ENCODE data around the gene TMEM233. TPM values are rescaled to one million over a fixed set of nuclear protein-coding genes. Genes with fewer than 3 reads are reported as not detected.

TMEM233 gene
- total and polyA plus RNA-seq, 2 experiments from 2014 or later, result 0.24 to 0.71 TPM

GRCh38 chr12:119679490-119679889 lies 85.9 kb downstream of the TMEM233 start:
- Histone ChIP-seq H3K4me3 (no peak overlapping the region), H3K9me2 (ENCODE audit: insufficient read depth) (0 out of 2 replicates have a peak, but pooled peaks cover 4% of the 10 kb centered on the region), H3K27ac (ENCODE audit: low read depth) (no peak overlapping the region), H2AFZ (no peak overlapping the region), H3F3A (replicated peaks; ENCODE audit: low read depth) (0 out of 2 replicates have a peak, but pooled peaks cover 3% of the 10 kb centered on the region), H3K27me3 (ENCODE audit: insufficient read depth) (no peaks in the 10 kb centered on the region), H3K4me2 (no peak overlapping the region), H3K4me1 (ENCODE audit: insufficient read depth) (no peaks in the 10 kb centered on the region), H4K20me1 (replicated peaks; ENCODE audit: insufficient read depth) (peaks cover 17% of the 10 kb centered on the region; the same call in 1 of the 2 replicates), H3K36me3 (ENCODE audit: insufficient read depth) (peaks cover 42% of the 10 kb centered on the region), H3K79me2 (replicated peaks; ENCODE audit: insufficient read depth) (no peaks in the 10 kb centered on the region)
- DNase-seq (ENCODE audit: low spot score) (no peak), ATAC-seq (no peak)
- peaks cover 11% of the 10 kb centered on the region for H3K4me1 Mint-ChIP-seq
- no peaks in the 10 kb centered on the region for H3K9me3 Mint-ChIP-seq
- no peak overlapping the region for H3K4me3 Mint-ChIP-seq
- peaks cover 78% of the 10 kb centered on the region for H3K36me3 Mint-ChIP-seq (ENCODE audit: low read depth)
- no peak overlapping the region for H3K27ac Mint-ChIP-seq
- TF ChIP-seq NANOG (IDR thresholded peaks at IDR 0.05; ENCODE audit: borderline replicate concordance), result no peak
- no peak for TF ChIP-seq JUNB (IDR thresholded peaks at IDR 0.05; ENCODE audit: unreplicated experiment)
- TF ChIP-seq ZNF462 (CRISPR knock-in tag; IDR thresholded peaks at IDR 0.05), result no peak
- TF ChIP-seq EZH2phosphoT487 (IDR thresholded peaks at IDR 0.05; ENCODE audit: unreplicated experiment), result no peak
- TF ChIP-seq REST (IDR thresholded peaks at IDR 0.05; ENCODE audit: unreplicated experiment), result no peak
- no peak for TF ChIP-seq CTCF (conservative IDR thresholded peaks at IDR 0.05; ENCODE audit: low read depth in 2 of 2)
- TF ChIP-seq EZH2 (IDR thresholded peaks at IDR 0.05; ENCODE audit: low read depth, unreplicated experiment), result no peak
- TF ChIP-seq ZNF331 (CRISPR knock-in tag; IDR thresholded peaks at IDR 0.05; ENCODE audit: low read depth), result no peak
- no peak for TF ChIP-seq STAT1 (IDR thresholded peaks at IDR 0.05; ENCODE audit: unreplicated experiment)
- no peak for TF ChIP-seq ZNF114 (CRISPR knock-in tag; IDR thresholded peaks at IDR 0.05)
- H3K27me3 Mint-ChIP-seq (ENCODE audit: insufficient read depth, low read depth, poor library complexity), result peaks cover 2% of the 10 kb centered on the region

Measured in GM23338 (cell line).